Fibroblast of skin of back (primary cell): ENCODE data around the gene TRIM36.

ENCODE experiments used
- DNase-seq: peaks from one replicate; pipeline ENCODE4 v3.0.0-alpha.2; 2013

TRIM36 gene

DNA sequence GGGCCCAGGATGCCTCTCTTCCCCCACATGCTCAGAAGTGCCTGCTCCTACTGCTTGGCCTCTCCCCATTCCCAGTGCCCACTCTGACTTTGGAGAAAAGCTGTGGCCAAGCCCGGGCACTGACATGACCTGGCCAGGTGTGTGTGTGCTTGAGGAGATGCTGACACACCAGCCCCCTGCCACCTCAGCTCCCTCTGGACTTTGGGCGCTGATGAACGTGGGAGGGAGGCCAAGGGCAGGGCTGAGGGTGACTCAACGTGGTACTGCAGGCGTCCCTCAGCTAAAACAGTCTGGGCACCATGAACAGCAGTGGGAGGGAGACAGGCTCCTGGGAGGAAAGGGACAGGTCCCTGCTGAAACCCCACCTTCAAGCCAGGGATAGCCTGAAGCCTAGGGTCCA lies 3.9 kb downstream of the TRIM36 start:
- no peak for DNase-seq

DNA sequence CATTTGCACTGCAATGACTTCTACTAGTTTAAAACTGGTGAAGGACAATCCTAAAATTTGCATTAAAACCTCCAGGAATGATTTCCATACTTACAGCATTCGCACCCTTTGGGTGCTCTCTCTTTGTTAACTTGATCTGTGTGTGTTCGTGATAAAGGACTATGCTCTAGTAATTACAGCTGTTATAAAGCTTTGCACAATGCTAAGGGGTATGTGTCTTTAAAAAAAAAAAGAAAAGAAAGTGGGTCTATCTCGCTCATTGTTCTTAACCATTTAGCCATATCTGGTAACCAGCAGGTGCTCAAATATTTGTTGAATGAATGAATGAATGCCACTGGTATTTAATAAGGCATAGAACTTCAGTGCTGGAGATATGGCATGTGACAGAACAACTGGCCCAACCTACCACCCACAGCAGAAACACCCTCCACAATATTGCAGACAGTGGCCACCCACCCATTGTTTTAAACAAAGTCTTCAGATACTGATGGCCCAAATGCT lies 8.7 kb downstream of the TRIM36 start:
- no peak for DNase-seq

DNA sequence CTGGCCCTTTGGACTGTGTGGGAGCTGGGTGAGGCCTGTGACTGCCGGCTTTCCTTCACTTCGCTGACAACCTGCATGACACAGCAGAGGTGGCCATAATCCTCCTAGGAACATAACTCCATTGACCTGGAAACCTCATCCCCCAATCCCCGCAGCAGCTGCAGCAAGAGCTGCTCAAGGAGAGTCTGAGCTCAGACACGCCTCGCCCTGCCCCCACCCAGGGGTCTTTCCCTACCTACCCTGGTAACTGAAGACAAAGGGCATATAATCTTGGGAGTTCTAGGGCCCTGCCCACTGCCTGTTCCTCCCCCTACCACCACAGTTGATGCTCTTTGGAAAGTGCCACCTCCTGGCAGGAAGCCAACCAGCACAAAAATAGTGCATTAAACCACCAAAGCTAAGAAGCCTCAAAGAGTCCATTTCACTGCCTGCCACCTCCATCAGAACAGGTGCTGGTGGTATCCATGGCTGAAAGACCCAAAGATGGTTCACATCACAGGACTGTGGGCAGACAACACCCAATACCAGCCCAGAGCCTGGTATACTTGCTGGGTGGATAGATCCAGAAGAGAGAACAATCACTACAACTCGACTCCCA lies 18.4 kb downstream of the TRIM36 start:
- DNase-seq, result no peak

DNA sequence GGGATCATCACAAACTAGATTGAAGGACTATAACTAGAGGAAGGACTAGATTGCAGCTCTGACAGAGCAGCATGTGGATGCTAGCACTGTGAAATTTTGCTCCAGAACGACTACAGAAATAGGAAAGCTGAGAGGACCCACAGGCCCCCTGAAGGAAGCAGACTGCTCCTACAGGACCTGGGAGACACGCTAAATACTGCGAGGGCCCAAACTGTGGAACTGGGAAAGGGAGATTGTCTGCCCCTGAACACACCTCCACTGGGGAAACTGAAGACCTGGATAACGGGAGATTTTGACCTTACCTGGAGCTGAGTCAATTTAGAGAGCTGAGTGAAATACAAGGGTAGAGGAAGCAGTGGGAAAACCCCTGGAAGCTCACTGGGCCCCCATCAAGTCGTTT lies 19.2 kb downstream of the TRIM36 start:
- no peak for DNase-seq

DNA sequence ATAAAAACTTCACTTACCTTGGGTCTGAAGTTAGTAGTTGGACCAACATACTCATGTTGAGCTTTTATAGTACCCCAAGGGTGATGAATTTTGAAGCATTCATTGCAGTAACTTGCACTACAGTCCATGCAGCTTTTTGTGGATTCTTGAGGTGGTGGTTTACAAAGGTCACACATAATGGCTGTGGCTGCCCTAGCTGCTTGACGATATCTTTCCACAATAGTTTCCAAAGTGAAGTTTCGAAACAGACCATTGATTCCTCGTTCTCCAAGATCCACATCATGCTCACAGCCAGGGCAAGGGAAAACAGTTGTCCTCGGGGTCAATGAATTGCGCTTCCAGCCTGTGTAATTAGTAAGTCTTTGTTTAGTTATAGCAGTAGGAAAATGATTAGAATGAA lies 22.7 kb downstream of the TRIM36 start:
- no peak for DNase-seq

DNA sequence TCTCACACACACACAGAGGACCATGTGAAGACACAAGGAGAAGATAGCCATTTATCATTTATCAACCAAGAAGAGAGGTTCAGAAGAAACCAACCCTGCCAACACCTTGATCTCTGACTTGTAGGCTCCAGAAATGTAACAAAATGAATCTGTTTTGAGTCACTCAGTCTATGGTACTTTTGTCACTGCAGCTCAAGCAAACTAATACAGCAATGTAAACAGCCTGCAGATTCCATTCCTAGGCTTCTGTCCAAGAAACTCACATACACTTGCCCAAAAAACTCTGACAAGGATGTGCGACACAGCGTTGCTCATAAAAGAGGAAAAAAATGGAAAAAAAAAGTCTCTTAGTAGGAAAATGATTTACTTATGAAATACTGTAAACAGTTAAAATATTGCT lies 33.4 kb downstream of the TRIM36 start:
- no peak for DNase-seq

DNA sequence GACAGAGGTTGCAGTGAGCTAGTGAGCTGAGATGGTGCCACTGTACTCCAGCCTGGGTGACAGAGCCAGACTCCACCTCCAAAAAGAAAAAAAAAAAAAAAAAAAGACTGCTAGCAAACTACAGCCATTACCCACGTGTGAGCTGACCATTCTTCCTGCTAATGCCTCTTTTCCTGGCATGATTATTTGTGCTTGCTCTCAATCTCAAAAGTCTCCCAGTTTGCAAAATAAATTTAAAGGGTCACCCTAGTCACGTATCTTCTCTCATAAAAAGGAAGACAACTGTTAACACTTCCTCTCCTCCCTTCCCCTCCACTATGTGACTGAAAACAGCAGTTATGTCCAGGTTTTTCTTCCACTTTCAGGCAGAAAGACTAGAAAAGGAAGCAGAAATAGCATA lies 37.2 kb downstream of the TRIM36 start:
- DNase-seq, result no peak

DNA sequence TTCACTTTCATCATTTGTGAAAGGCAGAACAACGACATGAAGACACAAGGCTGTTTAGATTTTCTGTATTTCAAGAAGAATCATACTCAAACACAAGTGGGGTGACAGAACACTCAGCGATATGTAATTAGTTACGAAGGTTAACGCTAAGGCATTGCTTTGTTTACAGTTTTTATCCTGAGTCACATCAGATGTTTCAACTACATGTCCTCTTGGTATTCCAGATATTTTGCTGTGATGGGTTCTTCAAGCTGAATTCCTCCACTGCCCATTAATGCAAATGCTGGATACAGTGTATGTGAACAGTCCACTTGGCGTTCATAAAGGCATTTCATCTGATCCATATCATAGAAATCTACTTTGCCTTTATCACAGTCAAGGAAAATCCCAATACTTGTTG lies 43.4 kb downstream of the TRIM36 start:
- no peak for DNase-seq

DNA sequence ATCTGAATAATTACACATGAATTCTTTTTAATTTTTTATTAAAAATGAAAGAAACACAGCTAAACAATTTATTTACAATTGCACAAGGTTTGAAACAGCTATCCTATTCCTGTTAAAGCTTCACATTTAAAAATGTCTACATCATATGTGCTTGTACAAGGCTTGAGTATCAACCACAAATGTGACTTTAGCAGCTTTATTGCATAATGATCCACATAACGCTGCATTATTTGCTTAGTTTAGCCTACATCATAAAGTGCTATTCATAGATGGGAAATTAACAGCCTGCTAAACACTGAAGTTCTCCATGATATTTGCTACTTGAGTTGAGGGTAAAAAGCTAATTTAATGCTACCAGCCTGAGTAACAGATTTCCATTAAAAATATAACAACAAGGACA lies 45.0 kb downstream of the TRIM36 start:
- no peak for DNase-seq

DNA sequence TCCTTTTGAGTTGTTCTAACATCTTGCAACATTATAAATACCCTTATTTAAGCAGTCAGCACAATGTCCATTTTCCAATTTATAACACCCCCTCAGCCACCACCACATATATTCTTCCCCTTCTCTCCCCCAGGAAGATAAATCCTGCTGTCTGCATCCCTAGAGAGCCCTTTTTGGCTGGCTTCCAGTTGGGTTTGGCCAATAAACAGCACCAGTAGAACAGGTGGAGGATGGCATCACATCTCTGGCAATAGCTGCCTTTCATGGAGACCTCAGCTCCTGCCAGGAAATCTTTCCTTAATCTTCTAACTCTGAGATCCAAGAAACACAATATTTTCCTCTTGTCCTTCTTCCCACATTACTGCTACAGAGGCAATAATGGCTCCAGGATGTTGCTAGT lies 53.7 kb downstream of the TRIM36 start:
- DNase-seq, result no peak

DNA sequence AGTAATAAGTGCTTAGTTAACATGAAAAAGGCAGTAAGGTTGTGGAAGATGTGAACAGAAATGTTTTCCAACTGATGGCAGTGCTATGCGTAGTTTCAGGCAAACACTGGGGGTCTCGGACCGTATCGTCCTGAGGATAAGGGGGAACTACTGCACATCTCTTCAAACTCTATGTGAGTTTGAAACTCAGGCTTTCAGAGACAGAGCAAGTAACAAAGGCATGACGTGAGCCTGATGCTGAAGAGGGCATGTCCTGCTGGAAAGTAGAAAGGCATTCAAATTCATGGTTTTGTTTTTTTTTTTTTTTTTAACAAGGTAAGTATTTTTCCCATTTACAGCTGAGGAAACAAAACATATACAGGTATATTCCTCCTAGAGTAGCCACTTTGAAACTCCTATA lies 59.9 kb downstream of the TRIM36 start:
- no peak for DNase-seq

DNA sequence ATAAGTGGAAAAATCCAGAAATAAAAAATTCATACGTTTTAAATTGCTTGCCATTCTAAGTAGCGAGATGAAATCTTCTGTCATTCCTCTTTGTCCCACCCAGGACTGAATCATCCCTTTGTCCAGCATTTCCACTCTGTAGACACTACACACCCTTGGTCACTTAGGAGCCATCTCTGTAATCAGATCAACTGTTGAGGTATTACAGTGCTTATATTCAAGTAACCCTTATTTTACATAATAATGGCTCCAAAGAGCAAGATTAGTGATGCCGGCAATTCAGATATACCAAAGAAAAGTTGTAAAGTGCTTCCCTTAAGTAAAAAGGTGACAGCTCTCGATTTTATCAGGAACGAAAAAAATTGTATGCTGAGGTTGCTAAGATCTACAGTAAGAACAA lies 60.4 kb downstream of the TRIM36 start:
- no peak for DNase-seq

DNA sequence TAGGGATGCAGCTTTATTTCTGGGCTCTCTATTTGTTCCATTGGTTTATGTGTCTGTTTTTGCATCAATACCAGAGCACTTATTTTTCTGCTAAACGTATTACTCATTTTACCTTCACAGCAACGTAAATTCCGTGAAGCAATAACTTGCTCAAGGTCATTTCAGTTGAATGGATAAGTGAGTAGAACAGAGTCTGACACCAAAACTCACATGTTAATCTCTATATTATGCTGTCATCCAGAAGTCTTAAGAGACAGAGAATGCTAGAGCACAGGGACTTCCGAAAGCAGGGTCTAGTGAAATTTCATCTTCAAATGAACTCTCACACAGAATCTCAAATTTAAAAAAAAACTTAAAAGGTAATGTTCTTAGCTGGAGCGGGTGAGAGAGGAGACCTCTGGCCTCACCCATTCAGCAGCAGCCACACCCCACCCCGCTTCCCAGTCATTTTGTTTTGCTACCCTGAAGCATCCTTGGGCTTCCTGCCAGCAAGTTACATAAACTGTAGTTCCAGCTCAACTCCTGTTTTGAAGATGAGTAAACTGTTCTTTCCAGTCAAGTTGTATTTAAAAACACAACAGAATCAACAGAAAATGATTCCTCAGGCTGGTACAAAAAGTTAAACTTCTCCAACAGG lies 69.3 kb downstream of the TRIM36 start:
- DNase-seq, result peak; percentile 37

DNA sequence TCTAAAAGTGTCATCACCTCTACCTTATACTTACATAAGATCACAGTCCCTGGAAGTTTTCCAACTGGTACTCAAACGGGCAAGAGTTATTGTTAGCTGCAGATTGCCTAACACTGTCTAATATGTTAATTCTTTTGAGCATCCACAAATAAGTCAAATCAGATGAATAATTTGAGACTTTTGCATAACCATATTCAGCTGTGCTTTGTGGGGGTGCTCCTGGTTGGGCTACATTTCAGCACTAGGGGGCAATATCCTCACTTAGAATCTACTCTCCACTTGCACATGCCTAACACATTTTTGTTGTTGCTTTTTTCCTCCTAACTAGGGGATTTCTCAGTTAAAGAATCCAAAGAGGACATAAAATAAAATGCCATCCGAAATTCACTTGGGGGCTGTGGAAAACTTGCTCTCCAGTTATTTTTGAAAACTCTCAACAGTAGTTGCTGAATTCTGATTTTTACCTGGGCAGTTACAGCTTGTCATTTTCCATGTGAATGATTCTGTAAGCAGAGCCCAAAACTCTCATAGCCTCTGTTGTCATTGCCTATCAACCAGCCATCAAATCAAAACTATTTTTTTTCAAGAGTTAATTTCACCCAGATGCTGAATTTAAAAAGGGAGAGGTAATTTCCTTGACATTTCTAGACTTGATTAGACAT lies 71.5 kb downstream of the TRIM36 start:
- peak; percentile 50 for DNase-seq

DNA sequence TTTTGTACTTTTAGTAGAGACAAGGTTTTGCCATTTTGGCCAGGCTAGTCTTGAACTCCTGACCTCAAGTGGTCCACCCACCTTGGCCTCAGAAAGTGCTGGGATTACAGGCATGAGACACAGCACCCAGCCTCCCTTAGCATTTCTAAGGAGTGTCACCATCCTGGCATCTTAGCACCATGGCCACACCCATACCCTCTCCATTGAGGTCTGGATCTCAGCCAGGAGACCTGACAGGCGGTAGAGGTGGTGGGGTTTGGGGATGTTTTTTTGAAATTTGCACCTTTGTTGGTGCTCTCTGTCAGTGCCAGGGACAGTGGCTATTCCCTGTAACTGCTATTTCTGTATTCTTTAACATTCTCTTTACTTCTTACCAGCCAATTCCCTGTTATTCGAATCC lies 72.5 kb downstream of the TRIM36 start:
- no peak for DNase-seq

DNA sequence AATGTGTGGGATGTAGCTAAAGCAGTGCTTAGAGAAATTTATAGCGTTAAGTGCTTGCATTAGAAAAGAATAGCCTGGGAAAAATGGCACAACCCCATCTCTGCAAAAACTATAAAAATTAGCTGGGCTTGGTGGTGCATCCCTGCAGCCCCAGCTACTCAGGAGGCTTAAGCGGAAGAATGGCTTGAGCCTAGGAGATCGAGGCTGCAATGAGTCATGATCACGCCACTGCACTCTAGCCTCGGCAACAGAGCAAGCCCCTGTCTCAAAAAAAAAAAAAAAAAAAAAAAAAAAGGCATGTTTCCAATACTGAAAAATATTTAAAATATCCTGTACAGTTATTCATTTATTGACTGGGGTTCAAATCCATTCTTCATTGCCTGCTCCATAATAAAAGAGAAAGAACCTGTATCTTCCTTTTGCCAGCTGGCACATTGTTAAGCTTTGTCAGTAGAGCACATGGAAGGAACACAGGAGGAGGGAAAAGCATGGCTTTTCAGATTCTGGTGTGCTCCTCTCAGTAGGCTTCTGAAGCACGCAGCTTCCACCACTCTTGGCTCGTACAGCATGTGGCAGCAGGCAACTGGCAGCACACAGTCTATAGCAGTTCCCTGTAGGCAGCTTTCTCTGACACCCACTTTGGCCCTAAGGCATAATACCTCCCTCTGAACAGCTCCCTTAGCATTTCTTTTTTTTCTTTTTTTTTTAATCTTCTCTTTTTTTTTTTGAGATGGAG lies 73.5 kb downstream of the TRIM36 start:
- DNase-seq, result no peak

DNA sequence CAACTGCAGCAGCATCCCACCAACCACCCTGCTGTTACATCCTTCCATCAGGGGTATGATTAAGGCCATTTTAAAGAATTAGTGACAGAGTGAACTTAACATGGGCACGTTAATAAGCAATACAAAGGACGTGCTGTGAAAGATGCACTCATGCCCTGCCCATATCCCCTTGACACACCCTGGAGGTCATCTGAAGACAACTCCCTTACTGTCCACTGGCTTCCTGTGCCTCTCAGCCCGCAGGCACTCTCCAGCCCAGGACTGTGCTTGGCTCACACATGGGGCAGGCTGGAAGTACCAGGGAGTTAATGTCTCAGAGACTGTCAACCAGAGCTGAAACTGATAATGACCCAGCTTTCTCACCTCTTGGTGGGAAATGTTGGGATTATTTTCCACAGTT lies 81.8 kb downstream of the TRIM36 start:
- no peak for DNase-seq

DNA sequence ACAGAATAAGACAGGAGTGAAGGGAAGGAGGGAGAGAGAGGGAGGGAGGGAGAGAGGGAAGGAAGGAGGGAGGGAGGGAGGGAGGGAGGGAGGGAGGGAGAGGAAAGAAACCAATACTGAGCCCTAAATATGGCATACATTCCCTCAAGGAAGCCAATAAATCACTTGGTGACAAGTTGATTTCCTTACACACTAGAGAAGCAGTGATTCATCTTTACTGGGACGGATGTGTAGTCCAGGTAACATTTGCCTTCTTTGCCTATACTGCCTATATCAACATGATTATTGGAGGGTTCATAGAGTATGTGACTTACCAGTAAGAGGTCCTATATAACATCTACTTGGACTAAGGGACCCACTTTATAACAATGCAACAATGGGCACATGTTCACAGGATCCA lies 83.2 kb downstream of the TRIM36 start:
- DNase-seq, result no peak

DNA sequence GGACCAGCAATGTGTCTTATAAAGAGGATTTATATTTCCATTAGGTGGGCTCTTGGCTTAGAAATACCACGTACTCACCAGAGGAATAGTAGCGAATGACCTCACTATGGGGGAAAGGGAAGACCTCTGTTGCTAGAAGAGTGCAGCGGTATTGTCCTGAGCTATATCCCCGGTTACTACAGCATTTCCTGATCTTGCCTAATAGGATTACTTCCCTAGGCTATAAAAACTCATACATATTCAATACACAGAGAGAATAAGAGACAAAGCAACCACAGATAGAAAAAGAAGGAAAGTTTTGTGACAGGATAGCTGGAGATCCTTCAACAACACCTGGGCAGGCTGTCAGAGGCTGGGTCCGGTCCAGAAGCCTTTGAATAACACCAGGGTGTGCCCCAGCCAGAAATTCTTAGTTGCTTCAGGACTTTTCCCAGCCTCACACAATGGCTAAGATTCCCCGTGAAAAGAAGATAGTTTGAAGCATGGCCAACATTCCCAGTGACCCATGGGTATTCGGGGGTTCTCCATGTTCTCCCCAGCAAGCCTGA lies 85.4 kb downstream of the TRIM36 start:
- no peak for DNase-seq

DNA sequence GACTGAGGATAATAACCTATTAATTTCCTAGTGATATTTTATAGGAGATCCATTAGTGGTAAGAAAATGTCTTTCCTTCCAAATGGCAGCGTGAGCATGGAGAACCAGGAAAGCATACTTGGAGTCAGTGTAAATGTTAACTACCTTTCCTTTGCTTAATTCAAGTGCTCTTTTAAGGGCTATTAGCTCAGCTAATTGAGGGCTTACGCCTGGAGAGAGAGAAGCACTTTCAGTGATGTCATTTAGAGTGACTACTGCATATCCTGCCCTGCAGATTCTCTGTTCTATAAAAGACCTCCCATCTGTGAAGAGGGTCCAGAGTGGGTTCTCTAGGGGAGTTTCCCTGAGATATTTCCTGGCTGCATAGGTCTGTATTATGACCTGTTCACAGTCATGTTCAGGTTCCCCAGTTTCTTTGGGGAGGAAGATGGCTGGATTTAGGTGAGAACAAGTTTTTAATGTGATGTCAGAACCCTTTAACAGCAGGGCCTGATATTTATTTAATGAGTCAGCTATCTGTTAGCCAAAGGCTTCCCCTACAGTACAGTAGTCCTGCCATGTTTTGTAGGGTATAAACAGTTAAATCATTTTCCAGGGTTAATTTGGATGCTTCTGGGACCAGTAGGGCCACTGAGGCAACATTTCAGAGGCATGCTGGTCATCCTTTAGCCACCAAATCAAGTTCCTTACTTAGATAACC lies 89.6 kb downstream of the TRIM36 start:
- DNase-seq, result no peak
